NCI-H460 (cell line): Measurements from ENCODE around the gene ZNF205. TPM values are rescaled to one million over a fixed set of nuclear protein-coding genes. Genes with fewer than 3 reads are reported as not detected.

ENCODE experiments used
- DNase-seq: peaks from one replicate; pipeline ENCODE4 v3.0.0-alpha.2; 2016; ENCODE audit warnings: low read depth; ENCODE audit errors: extremely low read depth
- total RNA-seq: library from RNA; depleted of rRNA; stranded (reverse); fragments of >200 nt; shearing (Covaris generic); gene quantifications from 2 replicates; pipeline ENCODE4 v1.2.3, GENCODE V29; 2014

ZNF205 gene
- total RNA-seq, 1 experiment from 2014 or later: 12.0 TPM

DNA sequence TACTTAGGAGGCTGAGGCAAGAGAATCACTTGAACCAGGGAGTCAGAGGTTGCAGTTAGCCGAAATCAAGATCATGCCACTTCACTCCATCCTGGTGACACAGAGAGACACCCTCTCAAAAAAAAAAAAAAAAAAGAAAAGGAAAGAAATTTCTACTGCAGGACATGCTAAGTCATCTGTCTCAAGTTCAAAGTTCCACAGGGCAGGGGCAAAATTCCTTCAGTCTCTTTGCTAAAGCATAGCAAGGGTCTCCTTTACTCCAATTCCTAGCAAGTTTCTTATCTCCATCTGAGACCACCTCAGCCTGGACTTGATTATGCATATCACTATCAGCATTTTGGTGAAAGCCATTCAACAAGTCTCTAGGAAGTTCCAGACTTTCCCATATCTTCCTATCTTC, 27.9 kb upstream of the ZNF205 start:
- DNase-seq: no peak

DNA sequence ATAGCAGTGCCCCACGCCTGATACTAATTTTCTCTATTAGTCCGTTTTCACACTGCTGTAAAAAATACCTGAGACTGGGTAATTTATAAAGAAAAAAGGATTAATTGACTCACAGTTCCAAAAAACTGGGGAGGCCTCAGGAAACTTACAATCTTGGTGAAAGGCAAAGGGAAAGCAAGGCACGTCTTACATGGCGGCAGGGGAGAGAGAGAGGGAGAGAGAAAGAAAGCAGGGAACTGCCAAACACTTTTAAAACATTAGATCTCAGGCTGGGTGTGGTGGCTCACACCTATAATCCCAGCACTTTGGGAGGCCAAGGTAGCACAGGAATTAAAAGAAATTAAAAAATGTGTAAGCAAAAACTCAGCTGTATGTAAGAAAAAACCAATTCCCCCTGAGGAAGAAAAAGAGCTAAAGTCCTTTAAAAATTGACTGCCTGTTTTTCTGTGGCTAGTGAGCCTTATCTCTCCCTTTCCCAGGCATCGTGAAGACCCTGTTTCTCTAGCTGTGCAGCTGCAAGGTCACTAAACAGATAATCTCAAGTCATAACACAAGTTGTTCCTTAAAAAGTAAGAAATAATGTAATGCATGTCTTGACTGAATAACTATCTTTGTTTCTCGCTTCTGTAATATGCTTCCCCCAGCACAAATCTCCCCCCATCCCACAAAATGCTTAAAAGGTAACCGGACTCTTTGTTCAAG, 27.3 kb upstream of the ZNF205 start:
- DNase-seq: no peak

DNA sequence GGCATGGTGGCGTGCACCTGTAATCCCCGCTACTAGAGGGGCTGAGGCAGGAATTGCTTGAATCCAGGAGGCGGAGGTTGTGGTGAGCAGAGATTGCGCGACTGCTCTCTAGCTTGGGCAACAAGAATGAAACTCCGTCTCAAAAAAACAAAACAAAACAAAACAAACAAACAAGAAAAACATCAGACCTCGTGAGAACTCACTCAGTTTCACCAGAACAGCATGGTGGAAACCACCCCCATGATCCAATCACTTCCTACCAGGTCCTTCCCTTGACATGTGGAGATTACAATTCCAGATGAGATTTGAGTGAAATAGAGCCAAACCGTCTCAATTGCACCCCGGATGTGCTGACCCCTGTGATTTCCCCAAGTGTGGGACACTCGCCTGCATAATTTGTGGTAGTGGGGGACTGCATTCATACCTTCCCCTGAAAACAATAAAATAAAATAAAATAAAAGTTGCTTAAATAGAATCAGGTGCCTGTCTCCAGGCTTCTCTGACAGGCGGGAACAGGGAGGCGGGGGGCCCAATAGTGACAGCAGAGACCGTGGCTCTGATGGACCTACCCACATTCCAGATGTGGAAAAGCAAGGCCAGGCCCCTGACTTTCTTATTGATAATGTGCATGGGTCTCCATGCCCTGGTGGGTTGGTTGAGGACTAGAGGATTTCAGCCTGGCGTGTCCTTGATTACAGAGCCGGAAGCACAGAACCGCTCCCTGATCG, 26.4 kb upstream of the ZNF205 start:
- no peak for DNase-seq

DNA sequence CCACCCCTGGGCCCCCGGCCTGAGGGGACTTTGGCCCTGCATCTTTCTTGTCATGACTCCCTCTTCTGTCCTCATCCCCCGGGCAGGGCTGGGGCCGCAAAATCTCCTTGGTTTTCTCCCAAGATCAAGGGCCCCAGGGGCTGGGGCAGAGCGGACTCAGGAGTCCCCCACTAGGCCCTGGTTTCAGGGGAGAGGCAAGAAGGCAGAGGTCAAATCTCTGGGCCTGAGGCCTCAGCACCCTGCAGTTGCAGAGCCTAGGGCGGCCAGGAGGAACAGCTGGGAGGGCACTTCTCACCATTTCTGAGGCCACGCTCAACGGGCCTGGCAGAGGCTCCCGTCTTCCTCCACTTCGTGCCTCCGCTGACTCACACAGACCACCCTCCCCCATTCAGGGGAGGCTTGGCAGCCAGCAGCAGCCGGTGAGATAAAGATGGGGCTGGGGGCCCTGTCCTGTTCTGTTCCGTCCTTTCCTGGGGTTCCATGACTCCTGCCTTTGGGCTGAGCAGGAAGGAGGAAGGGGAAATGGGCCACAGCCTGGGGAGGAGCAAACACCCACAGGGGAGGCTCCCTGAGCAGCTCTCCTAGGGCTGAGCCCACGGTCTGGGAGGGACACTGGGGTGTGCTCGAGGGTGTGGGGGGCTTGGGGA, 25.7 kb upstream of the ZNF205 start:
- DNase-seq: no peak

DNA sequence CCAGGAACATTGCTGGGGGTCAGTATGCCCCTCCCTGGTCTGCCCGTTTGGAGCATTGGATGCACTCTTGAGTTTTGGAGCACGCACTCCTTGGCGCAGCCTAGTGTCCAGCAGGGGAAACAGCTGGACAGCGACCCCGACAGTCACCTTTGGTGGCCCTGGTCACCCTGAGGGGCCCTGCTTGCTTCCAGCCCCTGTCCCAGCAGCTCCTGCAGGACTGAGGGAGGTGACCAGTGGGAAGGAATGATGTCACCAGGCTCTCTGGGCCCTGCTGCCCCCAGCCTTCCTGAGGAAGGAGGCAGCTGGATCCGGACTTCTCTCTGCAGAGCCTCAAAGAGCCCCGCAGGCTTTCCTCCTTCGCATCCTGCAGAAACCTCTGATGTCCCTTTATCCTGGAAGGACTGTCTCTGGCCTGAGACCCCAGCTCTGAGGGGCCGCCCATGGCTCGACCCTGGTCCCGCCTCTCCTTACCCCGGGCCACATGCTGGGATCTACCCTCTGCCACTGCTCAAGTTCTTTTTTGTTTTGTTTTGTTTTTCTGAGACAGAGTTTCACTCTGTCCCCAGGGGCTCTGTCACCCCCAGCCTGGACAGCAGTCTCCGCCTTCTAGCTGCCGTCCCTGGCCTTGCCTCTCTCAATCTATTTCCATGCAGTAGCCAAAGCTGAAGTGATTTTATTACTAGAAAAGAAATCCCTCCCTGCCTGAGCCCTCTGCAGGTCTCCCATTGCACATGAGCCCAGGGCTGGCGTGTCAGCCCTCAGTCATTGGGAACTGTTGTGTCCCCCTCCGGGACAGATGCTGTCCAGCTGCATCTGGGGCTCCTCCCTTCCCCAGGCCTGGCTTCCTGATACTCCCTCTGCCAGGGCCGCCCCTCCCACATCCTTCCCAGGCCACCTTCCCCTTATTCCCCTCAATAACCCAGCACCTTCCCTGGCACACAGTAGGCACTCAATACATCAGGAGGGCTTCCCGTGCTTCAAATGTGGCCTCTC, 24.8 kb upstream of the ZNF205 start:
- DNase-seq: no peak

DNA sequence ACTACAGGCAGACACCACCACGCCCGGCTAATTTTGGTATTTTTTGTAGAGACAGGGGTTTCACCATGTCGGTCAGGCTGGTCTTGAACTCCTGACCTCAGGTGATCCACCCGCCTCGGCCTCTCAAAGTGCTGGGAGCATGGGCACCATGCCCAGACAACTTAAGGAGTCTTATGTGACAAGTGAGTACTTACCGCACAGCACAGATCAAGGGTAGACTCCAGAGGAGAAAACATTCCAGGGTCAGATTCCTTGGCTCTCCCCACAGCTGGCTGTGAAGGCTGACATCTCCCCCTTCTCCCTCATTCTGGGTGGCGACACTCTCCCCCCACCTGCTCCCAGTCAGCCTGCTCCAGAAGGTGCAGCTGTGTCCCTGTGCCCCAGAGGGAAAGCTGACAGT, 23.9 kb upstream of the ZNF205 start:
- DNase-seq: no peak

DNA sequence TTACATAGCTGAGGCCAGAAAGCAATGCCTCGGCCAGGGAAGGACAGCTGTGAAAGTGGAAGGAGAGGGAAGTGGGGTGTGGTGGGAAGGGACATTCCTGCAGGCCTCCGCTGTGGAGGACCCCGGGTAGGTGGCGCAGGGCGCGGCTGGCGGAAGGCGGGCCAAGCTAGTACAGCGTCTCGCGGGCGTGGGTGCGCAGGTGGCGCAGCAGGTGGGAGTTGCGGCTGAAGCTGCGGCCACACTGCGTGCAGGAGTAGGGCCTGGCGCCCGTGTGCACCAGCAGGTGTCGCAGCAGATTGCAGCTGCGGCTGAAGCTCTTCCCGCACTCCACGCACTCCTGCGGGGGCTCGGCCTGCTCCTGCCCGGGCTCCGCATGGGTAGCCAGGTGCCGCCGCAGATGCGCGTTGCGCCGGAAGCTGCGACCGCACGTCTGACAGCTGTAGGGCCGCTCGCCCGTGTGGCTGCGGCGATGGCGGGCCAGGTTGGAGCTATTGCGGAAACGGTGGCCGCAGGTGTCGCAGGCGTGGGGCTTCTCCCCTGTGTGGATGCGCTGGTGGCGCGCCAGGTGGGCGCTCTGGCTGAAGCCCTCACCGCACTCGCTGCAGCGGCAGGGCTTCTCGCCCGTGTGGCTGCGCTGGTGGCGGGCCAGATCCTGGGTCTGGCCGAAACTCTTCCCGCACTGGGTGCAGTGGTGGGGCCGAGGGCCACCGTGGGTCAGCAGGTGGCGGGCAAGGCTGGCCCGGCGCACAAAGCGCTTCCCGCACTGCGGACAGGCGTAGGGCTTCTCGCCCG, 23.3 kb upstream of the ZNF205 start:
- DNase-seq: no peak

DNA sequence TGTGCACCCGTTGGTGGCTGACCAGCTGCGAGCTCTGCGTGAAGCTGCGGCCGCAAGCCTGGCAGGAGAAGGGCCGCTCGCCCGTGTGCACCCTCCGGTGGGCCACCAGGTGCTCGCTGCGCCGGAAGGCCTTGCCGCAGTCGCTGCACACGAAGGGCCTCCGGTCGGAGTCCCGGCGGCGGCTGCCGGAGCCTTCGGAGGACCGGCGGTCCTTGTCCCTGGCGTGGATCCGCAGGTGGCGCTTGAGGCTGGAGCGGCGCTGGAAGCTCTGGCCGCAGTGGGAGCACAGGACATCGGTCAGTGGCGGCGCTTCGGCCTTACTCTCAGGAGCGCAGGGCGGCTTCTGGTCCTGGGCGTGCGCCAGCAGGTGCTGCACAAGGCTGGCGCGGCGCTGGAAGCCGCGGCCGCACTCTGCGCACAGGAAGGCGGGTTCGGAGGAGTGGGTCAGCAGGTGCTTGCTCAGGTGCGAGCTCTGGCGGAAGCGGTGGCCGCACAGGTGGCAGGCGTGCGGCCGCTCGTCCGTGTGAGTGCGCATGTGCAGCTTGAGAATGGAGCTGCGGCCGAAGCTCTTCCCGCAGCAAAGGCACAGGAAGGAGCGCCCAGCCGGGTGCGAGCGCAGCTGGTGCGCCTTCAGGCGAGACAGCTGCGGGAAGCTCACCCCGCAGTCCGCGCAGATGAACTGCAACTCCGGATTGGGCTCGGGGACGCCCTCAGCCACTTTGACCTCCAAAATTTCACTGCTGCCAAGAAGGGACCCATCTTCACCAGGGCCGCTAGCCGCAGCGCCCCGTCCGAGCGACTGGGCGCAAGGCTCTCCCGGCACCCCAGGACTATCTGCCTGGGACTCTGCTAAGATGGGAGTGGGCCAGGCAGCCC, 22.4 kb upstream of the ZNF205 start:
- DNase-seq: no peak

DNA sequence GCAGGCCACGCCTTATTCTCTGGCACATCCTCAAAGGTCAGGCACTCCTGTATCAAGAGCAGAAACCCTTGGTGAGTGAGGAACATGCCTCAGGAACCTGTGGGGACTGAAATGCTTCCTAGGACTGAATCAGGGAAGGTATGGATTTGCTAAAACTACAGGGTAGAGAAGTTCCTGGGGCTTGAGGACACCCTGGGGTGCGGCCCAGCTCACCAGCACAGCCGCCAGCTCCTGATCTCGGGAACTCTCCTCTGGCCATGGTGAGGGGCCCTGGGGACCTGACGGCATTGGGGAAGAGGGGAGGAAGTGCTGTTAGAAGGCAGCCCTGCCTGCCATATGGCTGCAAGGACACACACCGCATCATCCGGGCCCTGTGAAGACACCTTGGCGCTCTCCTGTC, 20.8 kb upstream of the ZNF205 start:
- DNase-seq: no peak

DNA sequence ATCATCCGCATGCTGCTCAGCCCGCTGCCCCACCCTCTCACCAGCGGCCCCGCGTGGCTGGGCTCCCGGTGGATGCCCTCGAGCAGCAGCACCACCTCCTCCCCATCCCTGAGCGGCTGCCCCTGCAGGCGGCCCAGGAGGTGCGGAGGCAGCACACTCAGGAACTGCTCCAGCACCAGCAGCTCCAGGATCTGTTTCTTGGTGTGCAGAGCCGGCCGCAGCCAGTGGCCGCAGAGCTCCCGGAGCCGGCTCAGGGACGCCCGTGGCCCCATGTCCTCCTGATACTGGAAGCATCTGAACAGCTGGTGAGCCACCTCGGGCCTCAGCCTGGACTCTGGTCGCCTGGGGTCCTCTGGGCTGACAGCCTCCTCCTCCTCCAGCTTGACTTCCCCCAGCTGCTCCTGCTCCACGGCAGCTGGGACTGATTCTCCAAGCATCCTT, 19.9 kb upstream of the ZNF205 start:
- DNase-seq: no peak

DNA sequence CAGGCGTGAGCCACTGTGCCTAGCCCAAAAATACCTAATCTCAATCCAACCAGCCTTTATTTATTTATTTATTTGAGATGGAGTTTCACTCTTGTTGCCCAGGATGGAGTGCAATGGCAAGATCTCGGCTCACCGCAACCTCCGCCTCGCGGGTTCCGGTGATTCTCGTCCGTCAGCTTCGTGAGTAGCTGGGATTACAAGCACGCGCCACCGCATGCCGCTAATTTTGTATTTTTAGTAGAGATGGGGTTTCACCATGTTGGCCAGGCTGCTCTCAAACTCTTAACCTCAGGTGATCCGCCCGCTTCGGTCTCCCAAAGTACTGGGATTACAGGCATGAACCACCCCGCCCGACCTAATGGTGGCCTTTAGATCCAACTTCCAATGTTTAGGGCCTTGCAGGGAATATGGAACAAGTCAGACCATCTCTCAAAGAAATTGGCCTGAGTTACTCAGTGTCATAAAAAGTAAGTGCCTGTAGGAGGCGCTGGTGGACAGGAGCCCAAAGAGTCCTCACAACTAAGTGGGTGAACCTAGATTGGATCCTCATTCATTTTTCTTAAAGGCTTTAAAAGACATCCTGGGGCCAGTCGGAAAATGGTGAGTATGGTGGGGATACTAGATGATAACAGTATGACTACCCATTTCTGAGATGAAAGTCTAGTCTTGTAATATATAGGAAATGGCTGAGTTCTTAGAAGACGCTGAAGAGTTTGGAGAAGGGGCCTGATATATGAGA, 17.9 kb upstream of the ZNF205 start:
- DNase-seq: peak; percentile 65

DNA sequence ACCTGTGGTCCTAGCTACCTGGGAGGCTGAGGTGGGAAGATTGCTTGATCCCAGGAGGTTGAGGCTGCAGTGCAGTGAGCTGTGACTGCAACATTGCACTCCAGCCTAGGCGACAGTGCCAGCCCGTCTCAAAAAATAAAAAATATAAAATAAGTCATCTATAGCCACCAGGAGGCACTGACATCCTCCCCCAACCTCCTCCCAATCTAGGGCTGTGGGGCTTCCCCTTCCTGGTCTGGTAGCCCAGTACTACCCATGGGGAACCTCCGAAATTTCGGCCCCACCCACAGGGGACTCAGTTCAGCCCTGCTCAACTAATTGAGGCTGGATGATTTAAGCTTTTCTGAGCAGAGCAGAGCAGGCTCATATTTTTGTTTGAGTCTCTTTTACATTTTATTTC, 16.5 kb upstream of the ZNF205 start:
- DNase-seq: peak; percentile 24

DNA sequence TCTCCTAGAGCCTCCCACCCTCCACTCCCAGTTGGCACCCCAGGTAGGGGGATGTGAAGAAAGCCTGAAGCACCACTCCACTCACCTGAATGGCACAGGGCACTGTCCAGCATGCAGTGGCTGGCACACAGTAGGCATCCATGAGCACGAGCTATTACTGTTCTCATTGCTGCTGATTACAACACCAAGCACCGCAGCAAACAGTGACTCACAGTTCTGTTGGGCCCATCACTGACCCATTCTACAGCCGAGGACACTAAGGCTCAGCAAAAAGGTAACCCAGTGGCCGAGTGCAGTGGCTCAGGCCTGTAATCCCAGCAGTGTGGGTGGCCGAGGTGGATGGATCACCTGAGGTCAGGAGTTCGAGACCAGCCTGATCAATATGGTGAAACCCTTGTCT, 16.0 kb upstream of the ZNF205 start:
- no peak for DNase-seq

DNA sequence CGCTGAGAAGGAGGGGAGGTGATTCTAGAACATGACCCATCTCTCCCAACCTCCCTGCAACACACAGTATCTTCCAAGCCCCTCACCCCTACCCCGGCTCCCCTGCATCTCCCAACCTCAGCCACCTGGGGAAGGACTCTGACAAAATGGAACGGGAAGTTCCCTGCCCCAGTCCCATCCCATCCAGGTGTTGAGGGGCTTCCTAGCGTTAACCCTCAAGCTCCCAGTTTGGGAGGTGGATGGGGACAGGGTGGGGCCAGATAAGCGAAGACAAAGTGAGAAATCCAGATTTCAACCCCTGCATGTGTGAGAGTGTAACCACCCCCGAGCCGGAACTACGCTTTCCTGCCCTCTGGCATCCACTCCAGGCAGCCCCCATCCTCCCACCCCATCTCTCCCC, 15.1 kb upstream of the ZNF205 start:
- no peak for DNase-seq

DNA sequence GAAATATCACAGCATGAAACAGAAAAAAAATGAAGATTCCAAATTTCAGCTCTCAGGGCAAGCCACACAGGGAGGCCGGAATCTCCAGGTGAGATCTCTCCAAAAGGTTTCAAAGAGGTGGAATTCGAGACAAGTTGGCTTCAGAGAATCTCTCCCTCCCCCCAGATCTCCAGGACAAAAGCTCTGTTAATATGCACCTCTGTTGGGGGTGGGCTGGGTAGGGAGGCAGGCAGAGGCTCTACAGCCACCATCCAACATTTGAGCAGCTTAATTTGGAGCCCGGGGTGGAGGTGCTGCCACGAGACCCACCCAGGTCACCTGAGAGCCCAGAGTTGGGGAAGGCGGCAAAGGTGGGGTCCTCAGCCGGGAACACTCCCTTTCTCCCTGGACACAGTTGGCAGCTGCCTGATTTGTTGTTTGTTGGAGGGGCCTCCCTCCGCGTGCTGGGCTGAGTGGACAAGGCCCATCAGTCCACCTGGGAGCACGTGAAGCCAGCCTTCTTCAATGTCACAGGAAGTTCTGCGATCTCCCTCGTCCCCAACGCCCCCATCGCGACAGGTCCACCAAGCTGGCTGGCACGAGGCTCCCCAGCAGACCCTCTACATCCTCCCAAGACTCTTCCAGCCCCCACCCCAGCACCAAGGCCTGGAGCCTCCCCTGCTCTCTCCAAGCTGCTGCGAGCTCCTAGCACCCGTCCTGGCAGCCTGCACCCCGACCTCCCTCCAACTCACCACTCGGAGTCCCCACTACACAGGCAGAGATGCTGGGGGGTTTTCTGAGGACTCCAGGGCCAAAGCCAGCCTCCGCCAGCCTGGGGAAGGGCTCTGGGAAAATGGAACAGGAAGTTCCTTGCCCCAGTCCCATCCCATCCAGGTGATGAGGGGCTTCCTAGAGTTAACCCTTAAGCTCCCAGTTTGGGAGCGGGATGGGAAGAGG, 13.7 kb upstream of the ZNF205 start, which contains the start of gene ZSCAN10:
Gene ZSCAN10, minus strand, starts transcription at position 836 of the 936 bp plus-strand sequence. CDS start 6,357 bp downstream, outside the sequence.
- no peak for DNase-seq

DNA sequence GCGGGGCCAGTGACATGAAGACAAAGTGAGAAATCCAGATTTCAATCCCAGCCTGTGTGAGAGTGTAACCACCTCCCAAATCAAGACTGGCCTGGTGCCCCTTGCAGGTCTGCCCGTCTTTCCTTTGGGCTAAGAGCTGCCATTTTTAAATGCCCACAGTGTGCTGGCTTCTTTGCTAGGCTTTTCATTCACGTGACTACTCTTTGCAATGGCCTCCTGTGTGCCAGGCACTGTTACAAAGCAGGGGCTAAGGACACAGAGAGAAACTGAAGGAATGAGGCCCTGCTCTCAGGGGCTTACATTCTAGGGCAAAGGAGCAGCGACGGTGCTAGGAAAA, 13.0 kb upstream of the ZNF205 start:
- no peak for DNase-seq
